GM18508 (cell line): ENCODE data around the gene PPP1R37.

Experiments
- ATAC-seq: cut with Tn5 transposase; IDR thresholded peaks from one replicate; pipeline ENCODE4 v1.9.1; 2021; ENCODE audit warnings: moderate number of reproducible peaks; ENCODE audit not compliant: insufficient read depth, unreplicated experiment

Gene PPP1R37

GRCh38 chr19:45070861-45071544 lies 22.0 kb upstream of the PPP1R37 start:
- no peak for ATAC-seq

- ATAC-seq, result no peak
Measured at GRCh38 chr19:45071545-45071938, 21.4 kb upstream of the PPP1R37 start.

GRCh38 chr19:45071969-45072790 lies 20.8 kb upstream of the PPP1R37 start:
- ATAC-seq, result no peak

- ATAC-seq, result no peak
Measured at GRCh38 chr19:45074744-45075300, 18.2 kb upstream of the PPP1R37 start.

DNA sequence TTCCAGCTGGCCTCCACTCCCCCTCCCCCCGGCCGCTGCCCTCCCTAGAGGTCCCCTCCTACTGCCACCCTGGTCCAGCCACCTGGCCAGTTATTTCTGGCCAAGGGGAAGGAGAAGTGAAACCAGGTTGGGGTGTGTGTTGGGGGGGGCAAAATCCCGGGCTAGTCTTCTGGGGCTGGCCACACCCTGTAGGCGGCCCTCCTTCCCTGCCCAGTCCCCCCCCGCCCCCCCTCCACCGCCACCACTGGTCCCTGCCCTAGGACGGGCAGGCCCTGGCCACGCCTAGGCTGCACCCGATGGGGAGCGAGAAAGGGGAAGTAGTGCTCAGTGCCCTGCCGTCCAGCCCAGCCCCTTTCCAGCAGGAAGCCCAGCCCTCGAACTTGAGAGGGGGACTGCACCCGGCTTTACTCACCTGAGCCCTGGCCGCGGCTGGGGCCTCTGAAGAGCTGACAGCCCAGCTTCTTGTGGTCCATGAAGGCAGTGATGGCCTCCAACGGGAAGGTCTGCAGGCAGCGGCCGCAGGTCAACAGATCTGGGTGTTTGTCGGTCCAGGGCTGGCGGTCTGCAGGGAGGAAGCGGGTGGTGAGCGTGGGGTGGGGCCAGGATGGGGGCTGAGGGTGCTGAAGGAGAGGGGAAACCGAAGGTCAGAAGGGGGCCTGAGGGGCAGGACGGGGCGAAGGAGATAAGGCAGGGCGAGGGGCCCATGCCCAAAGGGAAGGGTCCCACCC lies 17.5 kb upstream of the PPP1R37 start:
- no peak for ATAC-seq

DNA sequence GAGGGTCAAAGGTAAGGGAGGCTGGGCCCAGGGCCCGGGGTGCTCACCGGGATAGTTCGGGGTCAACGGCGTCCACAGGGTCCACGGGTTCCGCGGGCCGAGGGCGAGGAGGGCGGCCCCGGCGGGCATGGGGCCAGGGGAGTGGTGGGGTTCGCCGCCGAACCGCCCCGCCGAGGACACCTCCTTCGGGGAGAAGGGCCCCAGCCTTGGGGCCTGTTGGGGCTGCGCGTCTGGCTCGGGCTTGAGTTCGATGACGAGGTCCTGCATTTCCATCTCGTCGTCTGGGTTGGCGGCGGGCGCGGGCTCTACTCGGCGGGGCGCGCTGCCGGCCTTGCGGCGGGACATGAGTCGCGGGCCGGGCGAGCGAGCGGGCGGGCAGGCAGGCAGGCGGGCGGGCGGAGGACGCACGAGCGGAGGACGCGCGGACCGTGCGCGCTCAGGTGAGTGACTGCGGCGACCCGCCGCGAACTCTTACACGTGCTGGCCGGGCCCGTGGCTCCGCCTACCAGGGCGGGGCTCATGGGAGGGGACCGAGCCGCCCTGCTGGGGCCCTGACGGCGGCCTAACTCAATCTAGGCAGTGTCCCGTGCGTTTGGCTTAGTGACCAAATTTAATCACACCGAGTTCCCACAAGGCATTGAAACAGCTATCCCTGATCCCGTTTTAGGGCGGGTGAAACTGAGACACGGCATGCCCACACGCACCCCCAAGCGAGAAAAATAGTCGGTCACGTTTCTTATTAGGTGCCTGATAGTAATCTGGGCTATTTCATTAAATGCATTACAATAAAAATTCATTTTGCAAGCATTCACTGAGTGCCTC lies 16.7 kb upstream of the PPP1R37 start, which contains the start of gene ZNF296:
Gene ZNF296 (minus strand): TSS at position 450 of the 822 bp plus-strand sequence. CDS start 105 bp downstream, at position 345.
- no peak for ATAC-seq

GRCh38 chr19:45076851-45077730 lies 15.9 kb upstream of the PPP1R37 start:
- ATAC-seq, result no peak

- ATAC-seq, result no peak
Measured at GRCh38 chr19:45078390-45079062, 14.5 kb upstream of the PPP1R37 start.

GRCh38 chr19:45079063-45079910 lies 13.7 kb upstream of the PPP1R37 start, which contains the start of gene GEMIN7:
GEMIN7 (plus strand) TSS chr19:45079260; CDS start chr19:45090115, 10,855 bp downstream.
- ATAC-seq, result no peak

- ATAC-seq, result no peak
Measured at GRCh38 chr19:45079911-45080370, 13.0 kb upstream of the PPP1R37 start.

DNA sequence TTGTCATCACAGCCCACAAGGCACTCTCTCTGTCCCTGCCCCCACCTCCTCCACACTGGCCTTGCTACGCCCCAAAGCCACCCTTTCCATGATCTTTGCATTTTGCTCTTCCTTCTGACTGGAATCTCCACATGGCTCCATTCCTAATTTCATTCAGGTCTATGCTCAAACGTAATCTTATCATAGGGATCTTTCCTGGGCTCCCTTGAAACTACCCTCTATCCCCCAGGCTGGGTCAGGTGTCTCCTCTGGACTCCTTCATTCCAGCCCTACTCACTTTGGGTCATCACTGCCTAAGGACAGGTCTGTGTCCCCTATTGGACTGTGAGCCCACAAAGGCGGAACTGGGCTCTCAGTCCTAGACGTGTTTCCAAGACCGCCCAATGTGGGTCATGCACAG lies 10.8 kb upstream of the PPP1R37 start:
- no peak for ATAC-seq

- ATAC-seq, result no peak
Measured at GRCh38 chr19:45086480-45086879, 6.5 kb upstream of the PPP1R37 start.

DNA sequence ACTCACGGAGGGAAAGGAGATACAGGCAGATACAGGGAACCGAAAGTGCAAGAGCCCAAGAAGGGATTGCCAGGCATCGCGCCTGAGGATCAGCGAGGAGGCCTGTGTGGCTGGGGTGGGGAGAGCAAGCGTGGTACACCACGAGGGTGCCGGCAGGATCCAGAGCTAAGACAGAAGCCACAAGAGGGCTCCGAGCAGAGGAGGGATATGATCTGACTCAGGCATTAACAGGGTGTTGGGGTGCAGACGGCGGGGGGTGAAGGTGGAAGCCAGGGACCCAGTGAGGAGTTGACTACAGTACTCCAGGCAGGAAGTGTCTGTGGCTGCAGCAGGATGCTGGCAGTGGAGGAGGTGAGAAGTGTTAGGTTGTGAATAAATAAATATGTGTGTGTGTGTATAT lies 5.4 kb upstream of the PPP1R37 start:
- ATAC-seq, result no peak

GRCh38 chr19:45090034-45090433 lies 2.9 kb upstream of the PPP1R37 start:
- no peak for ATAC-seq

DNA sequence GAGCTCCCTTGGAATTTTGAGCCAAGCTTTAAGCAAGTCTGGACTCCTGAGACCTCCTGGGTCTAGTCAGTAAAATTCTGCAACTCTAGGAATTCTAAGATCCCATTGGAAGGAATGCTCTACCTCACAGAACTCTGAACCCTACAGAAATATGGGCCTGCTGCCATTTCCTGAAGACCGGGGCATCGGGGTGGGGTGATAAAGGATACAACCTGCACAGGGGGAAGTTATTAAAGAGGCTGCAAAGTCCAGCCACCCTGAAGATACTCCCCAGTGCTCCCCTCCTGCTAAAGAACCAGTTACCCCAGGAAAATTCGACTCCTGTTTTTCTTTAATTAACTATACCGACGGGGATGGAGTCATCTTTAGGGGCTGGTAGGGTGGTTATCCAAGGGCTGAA lies 2.4 kb upstream of the PPP1R37 start:
- ATAC-seq, result no peak

DNA sequence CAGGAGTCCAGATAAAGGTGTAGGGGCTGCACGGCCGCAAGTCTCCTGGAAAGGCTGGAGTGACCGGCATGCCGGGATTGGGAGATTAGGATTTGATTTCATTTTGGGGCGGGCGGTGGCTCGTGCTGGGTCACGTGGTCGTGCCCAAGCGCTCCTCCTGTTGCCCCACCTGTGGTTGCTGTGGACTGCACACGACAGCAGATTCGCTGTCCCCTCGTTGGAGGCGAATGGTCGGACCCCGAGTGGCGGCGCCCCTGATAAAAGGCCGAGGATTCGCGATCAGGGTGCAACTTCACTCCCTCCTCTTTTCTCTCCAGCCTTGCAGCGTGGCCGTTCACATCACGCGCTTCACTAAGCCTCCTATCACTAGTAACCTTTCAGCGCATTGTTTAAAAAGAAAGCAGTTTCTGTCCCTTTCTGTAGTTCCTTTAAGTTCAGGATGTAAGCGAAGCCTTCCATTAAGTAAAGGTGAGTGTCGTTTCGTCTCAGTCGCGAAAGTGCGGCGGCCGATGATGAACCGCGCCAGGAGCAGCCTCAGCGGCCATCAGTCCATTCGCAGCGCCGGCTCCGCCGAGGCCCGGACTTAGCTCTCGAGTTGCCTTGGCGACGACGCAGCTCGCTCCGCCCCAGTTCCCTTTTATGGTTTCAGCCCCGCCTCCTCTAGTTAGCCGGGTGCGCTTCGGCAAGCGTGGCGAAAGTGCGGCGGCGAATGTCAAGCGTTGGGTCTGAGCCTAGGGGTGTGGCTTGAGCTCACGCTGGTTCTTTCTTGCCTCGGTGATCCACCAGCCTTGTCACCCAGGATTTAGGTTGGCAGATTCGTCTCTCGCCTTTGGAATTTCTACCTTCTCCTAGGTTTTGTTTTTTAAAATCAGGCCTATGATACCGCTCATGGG lies 1.7 kb upstream of the PPP1R37 start:
- peak; percentile 39 for ATAC-seq
